ENCODE results near the gene MSRB3.

The MSRB3 gene

GRCh38 chr12:65325183-65325582, 46.7 kb downstream of the MSRB3 start:
- DNase-seq (ENCODE audit: low read depth, low spot score) = peak; percentile 20

DNA sequence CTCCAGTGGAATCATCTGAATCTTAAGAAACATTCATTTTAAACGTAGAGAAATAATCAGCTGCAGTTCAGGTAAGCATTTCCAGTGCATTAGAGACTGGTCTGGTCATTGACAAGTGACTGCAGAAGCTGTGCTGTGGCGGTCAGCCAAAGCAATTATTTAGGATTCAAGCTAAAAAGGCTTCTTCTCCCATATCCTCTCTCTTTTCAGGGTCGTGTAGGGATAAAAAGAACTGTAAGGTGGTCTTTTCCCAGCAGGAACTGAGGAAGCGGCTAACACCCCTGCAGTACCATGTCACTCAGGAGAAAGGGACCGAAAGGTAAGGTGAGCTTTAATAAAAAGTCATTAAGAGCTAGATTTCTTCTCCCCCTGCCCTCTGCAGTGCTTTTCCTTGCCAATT, 48.1 kb downstream of the MSRB3 start:
- no peak for DNase-seq (ENCODE audit: low read depth, low spot score)

- no peak for DNase-seq (ENCODE audit: low read depth, low spot score)
Measured at GRCh38 chr12:65327207-65328076, 49.0 kb downstream of the MSRB3 start.

DNA sequence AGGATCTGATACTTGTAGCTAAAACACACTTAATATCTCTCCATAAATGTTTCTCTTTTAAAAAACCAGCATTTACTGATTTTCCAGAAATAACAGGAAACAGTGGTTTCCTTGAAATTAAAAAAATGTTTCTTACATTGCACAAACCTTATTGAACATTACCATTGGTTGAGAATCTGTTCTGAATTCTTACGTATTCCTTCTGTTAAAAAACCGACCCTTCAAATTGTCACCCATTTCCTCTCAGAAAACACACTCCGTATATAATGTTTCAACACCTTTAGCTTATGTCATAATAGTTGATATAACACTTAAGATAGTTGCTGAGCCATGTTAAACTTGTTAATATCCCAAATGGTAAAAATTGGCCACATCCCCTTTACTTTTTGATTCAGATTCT, 51.2 kb downstream of the MSRB3 start:
- DNase-seq (ENCODE audit: low read depth, low spot score) = no peak

- DNase-seq (ENCODE audit: low read depth, low spot score) = no peak
Measured at GRCh38 chr12:65330331-65330730, 51.8 kb downstream of the MSRB3 start.

DNA sequence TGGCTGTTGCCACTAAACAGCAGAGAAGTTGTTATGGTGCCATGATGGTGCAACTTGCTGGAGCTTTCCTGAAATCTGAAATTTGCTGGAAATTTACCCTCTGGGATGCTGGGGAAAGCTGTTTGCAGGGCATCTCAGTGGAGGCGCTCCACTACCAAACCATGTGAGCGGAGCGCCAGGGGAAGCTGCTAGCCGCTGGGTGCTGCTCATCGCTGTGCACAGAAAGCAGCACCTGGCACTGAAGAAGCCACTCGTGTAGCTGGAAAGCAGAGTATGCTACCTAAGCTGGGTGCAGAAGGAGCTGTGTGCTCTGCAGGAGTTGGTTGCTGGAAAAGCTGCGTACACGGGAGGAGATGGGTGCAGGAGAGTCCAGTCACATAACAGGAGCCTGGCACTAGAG, 53.0 kb downstream of the MSRB3 start:
- DNase-seq (ENCODE audit: low read depth, low spot score) = no peak

- no peak for DNase-seq (ENCODE audit: low read depth, low spot score)
Measured at GRCh38 chr12:65333649-65334048, 55.2 kb downstream of the MSRB3 start.

DNA sequence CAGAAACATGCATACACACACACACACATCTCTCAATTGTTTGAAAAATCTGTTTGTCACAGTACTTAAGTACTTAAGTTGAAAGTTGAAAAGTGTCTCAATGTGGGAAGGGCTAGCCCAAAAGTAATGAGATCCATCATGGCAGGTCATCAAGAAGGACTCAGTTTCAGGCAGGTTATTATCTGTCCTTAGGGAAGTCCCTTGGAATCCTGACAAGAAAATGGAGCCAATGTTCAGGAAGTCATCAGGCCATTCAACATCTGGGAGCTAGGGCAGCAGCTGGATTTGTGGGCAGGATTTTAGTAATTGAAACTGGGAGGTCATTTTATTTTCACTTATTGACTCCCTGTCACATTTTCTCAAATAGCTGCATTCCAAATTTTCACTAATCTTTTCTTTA, 56.0 kb downstream of the MSRB3 start:
- DNase-seq (ENCODE audit: low read depth, low spot score) = no peak

- DNase-seq (ENCODE audit: low read depth, low spot score) = peak; percentile 30
Measured at GRCh38 chr12:65335021-65335714, 56.7 kb downstream of the MSRB3 start.

DNA sequence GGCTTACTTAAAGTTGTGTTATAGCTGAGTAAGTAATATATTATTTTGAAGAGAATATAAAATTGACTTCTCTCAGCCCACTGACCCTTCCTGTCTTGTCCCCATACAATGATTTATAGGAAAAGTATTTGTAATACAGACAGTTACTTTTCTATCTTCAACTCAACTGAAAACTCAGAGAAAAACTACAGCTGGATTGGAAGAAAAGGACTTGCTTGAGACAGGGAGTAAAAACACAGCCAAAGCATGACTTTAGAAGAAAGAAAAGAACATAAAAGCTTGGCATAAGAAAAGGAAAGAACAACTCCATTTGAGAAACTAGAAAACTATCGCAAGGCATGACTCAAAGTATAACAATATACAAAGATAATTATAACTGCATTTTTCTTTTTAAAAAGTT, 57.5 kb downstream of the MSRB3 start:
- no peak for DNase-seq (ENCODE audit: low read depth, low spot score)

GRCh38 chr12:65339161-65339560, 60.7 kb downstream of the MSRB3 start:
- no peak for DNase-seq (ENCODE audit: low read depth, low spot score)

- DNase-seq (ENCODE audit: low read depth, low spot score) = no peak
Measured at GRCh38 chr12:65343230-65343629, 64.7 kb downstream of the MSRB3 start.

GRCh38 chr12:65343801-65344200, 65.3 kb downstream of the MSRB3 start:
- no peak for DNase-seq (ENCODE audit: low read depth, low spot score)

- DNase-seq (ENCODE audit: low read depth, low spot score) = no peak
Measured at GRCh38 chr12:65355461-65355860, 77.0 kb downstream of the MSRB3 start.

DNA sequence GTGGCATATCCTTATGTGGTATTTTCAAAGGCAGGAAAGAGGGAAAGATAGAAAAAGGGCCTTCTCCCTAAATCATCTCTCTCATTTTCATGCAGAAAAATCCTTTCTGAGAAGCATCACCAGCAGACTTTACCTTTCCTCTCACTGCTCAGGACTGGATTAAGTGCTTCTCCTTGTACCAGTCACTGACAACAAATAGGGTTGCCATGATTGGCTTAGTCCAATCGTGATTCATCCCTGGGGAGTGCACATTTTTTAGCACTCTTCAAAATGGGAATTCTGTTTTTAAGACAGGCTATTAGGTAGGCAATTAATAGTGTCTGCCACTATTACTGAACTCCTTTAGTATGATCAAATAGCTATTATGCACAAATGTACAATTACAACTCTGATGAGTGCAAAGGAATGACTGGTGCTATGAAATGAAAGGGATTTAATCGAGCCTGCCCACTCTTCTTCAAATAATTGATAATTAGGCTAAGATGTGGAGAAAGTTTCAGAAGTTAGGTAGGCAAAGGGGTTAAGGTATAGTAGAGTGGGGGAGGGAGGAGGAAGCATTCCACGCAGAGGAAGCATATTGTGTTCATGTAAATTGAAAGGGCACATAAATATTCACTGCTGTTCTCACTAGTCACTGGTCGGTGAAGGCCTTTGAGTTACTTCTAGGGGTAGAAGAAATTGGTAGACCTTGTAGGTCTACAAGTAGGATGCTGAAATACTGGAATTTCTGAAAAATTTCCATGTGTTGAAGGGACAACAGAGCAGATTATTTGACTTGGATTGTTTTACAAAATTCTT, 84.0 kb downstream of the MSRB3 start:
- DNase-seq (ENCODE audit: low read depth, low spot score) = no peak

GRCh38 chr12:65364046-65364445, 85.6 kb downstream of the MSRB3 start:
- no peak for DNase-seq (ENCODE audit: low read depth, low spot score)

DNA sequence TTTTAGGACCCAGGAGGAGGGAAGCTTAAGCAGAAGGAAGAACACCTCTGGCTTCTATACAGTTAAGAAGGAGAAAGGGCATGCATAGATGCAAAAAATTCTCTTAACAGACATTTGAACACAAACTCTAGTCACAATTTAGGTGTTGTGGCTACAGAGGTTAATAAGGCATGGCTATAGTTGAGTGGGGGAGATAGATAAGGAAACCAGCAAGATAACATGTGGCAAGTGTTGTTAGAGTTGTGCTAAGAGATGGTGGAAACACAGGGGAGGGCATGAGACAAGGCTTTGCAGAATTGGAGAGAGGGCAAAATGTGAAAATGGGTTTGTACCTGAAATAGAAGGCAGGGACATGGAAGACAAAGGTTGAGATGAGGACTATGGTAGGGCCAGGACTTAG, 88.9 kb downstream of the MSRB3 start:
- DNase-seq (ENCODE audit: low read depth, low spot score) = no peak

DNA sequence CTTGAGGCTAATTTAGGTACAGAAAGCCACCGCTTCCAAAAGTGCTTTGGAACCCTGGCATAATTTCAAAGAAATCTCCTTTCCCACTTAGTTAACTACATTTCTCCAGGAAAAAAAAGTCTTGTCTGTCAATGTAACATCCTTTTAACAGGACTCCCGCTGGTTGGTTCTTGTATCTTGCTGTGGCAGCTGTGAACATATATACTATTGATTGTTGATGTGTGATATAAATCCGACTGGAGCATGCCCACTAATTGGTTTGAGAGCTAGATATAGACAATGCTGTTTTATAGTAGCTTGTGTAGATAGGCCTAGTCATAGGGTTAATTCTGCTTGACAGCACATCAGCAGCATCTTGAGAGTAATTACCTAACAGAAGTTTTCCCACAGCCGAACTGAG, 89.6 kb downstream of the MSRB3 start:
- no peak for DNase-seq (ENCODE audit: low read depth, low spot score)

DNA sequence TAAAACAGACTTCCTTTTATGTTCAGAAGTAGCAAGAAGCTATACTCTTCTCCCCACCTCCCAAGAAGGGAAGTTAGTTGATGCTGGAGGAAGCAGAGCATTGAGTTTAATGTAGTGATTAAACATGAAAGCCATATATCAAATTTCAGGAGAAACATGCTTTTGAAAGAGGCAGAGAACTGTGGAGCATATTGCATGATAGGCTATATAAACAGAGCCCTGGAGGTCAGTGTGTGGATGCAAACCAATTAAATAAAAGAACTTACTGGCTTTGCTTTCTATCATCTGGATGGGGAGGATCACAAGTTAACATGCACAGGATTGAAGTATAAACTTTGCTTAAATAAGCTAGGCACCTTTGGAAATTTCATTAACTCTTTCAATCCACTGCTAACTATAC, 94.1 kb downstream of the MSRB3 start:
- no peak for DNase-seq (ENCODE audit: low read depth, low spot score)

DNA sequence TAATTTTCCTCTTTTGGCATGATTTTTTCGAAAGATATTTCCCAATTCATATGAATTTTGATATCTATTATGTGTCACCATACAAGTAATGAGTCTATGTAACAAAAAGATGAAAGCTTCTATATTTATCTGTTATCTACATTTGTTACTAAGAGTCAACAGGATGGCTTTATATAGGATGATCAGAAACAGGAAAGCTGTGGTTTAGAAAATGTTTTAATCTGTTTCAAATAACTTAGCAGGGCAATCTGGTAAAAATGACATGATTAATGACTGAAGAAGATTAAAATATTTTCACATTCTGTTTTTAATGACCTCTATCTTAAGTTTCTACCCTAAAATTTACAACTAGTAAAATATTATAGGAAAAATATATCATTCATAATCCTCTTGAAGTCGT, 105.8 kb downstream of the MSRB3 start:
- DNase-seq (ENCODE audit: low read depth, low spot score) = no peak

- no peak for DNase-seq (ENCODE audit: low read depth, low spot score)
Measured at GRCh38 chr12:65387396-65387795, 108.9 kb downstream of the MSRB3 start.

GRCh38 chr12:65389436-65389835, 111.0 kb downstream of the MSRB3 start:
- DNase-seq (ENCODE audit: low read depth, low spot score) = no peak

Data from ELF-1 (cell line).